Activated CD4-positive, alpha-beta T cell treated with anti-CD3 and anti-CD28 coated beads, Interleukin-10, Interleukin-2, amounts not matched to agents 100 ng/mL and 50 ng/mL, durations not matched to agents 16 hours and 8 hours (primary cell): ENCODE data around the gene TTLL1.

Experiments used
- DNase-seq: peaks from one replicate; pipeline ENCODE4 v3.0.0-alpha.2; 2020

TTLL1 gene

DNA sequence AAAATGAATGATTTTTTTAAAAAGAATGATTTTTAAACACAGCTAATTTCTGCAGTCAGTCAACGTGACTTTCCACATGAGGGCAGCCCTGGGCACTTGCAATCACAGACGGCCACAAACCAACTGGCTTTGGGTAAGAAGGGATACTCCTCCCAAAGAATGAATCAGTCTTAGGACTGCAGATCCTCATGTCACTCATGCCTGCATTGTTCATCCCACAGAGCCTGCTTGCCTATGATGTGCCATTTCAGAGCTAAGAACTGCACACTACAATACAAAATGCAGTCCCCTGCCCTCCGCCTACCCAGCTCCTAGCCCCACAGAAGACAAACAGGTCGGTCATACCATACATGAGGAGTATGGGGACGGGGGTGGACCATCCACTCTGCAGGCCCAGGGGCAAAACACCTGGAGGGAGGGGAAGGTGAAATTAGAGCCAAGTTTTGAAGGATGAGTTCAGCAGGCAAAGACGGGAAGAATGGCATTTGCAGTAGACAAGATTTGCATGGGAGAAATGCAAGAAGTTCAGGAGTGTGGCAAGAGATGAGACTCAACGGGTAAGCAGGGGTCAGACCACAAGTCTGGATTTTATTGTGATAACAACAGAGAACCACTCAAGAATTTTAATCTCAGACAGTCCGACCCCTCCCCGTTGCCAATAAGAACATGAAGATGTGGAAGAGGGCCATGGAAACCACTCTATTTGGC lies 98.9 kb downstream of the TTLL1 start:
- DNase-seq: no peak
